Osteocyte (in vitro differentiated cells): ENCODE results near the gene EQTN. TPM values are rescaled to one million over a fixed set of nuclear protein-coding genes. Genes with fewer than 3 reads are reported as not detected.
"Not testable (repeated sequence)": the region's sequence is repeated elsewhere in the genome, so short reads cannot be mapped to it uniquely, and the experiment has no call there.

Source experiments
- DNase-seq: peaks from one replicate; pipeline ENCODE4 v3.0.0; 2021; ENCODE audit warnings: mixed read lengths; ENCODE audit not compliant: unreplicated experiment; ENCODE audit errors: extremely low spot score
- H3K27ac Mint-ChIP-seq: one replicate; pipeline ENCODE4 v1.8.0; 2021; ENCODE audit warnings: mild to moderate bottlenecking, mixed read lengths; ENCODE audit not compliant: unreplicated experiment
- H3K27me3 Mint-ChIP-seq: one replicate; pipeline ENCODE4 v1.8.0; 2021; ENCODE audit warnings: mixed read lengths; ENCODE audit not compliant: unreplicated experiment
- H3K36me3 Mint-ChIP-seq: one replicate; pipeline ENCODE4 v1.8.0; 2021; ENCODE audit warnings: mixed read lengths; ENCODE audit not compliant: unreplicated experiment
- H3K4me1 Mint-ChIP-seq: one replicate; pipeline ENCODE4 v1.8.0; 2021; ENCODE audit warnings: mixed read lengths; ENCODE audit not compliant: unreplicated experiment
- H3K4me3 Mint-ChIP-seq: one replicate; pipeline ENCODE4 v1.8.0; 2021; ENCODE audit warnings: mild to moderate bottlenecking, moderate library complexity, mixed read lengths; ENCODE audit not compliant: unreplicated experiment
- H3K9me3 Mint-ChIP-seq: one replicate; pipeline ENCODE4 v1.8.0; 2021; ENCODE audit warnings: mixed read lengths; ENCODE audit not compliant: unreplicated experiment
- CTCF ChIP-seq: fragments of 200-600 bp; sonication (generic); IDR thresholded peaks from 2 replicates; pipeline ENCODE4 v1.5.0; 2021; ENCODE audit warnings: antibody characterized with exemption, mild to moderate bottlenecking, moderate library complexity
- total RNA-seq: library from RNA; stranded (reverse); gene quantifications from 2 replicates; pipeline ENCODE4 v1.2.1, GENCODE V29; 2021

The EQTN gene
- total RNA-seq, 1 donor from 2014 or later = not detected

GRCh38 chr9:27260789-27261516, 36.0 kb downstream of the EQTN start:
- Mint-ChIP-seq H3K9me3 (no peaks in the 10 kb centered on the region), H3K27me3 (peaks cover 22% of the 10 kb centered on the region), H3K4me3 (no peak overlapping the region), H3K4me1 (no peaks in the 10 kb centered on the region), H3K36me3 (no peaks in the 10 kb centered on the region), H3K27ac (no peak overlapping the region)
- no peak for TF ChIP-seq CTCF
- DNase-seq = no peak

DNA sequence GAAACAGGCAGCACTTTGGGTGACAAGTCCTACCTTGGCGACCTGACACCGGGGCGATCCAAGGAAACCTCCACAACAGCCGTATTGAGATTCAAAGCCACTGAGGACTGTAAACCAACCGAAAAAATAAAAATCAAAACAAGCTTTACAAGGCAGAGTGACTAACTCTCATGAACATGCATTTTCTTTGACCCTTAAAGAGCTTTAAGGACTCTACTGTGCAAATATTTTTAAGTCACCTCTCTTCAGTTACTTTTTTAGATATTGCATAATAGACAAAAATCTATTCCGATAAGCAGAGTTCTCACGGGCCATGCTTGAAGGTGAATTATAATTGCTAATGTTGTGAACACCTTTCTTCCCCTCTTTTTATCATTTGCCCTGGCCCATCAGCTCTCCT, 38.3 kb downstream of the EQTN start:
- no peaks in the 10 kb centered on the region for H3K4me1 Mint-ChIP-seq
- H3K9me3 Mint-ChIP-seq = peaks cover 8% of the 10 kb centered on the region
- peaks cover 36% of the 10 kb centered on the region for H3K27me3 Mint-ChIP-seq
- no peaks in the 10 kb centered on the region for H3K36me3 Mint-ChIP-seq
- H3K27ac Mint-ChIP-seq = no peak overlapping the region
- no peak for TF ChIP-seq CTCF
- no peak overlapping the region for H3K4me3 Mint-ChIP-seq
- DNase-seq = no peak

GRCh38 chr9:27248702-27249101, 48.2 kb downstream of the EQTN start:
- Mint-ChIP-seq H3K4me1 (peaks cover 13% of the 10 kb centered on the region), H3K4me3 (no peak overlapping the region), H3K27me3 (peaks cover 13% of the 10 kb centered on the region), H3K36me3 (no peaks in the 10 kb centered on the region), H3K27ac (no peak overlapping the region), H3K9me3 (no peaks in the 10 kb centered on the region)
- no peak for DNase-seq
- no peak for TF ChIP-seq CTCF

- no peak overlapping the region for H3K27ac Mint-ChIP-seq
- H3K4me1 Mint-ChIP-seq = peaks cover 13% of the 10 kb centered on the region
- no peaks in the 10 kb centered on the region for H3K9me3 Mint-ChIP-seq
- H3K36me3 Mint-ChIP-seq = no peaks in the 10 kb centered on the region
- peaks cover 6% of the 10 kb centered on the region for H3K27me3 Mint-ChIP-seq
- TF ChIP-seq CTCF = peak; percentile 68
- no peak overlapping the region for H3K4me3 Mint-ChIP-seq
- DNase-seq = no peak
Observed at GRCh38 chr9:27247756-27248155, 49.2 kb downstream of the EQTN start.

- H3K27ac Mint-ChIP-seq, DNase-seq, H3K4me3 Mint-ChIP-seq, H3K4me1 Mint-ChIP-seq, H3K36me3 Mint-ChIP-seq: not testable (repeated sequence)
- peaks cover 29% of the 10 kb centered on the region for H3K27me3 Mint-ChIP-seq
- H3K9me3 Mint-ChIP-seq = peaks cover 41% of the 10 kb centered on the region
Observed at GRCh38 chr9:27239648-27240047, 57.3 kb downstream of the EQTN start.

Other genes starting within 250 kb of the EQTN start
- 1.3 and 1.6 TPM in 2 replicates for gene TEK, start 187.9 kb downstream of the EQTN start, total RNA-seq
- gene IFNK, start 227.1 kb upstream of the EQTN start, total RNA-seq = not detected in 2 replicates
- 7.5 and 7.6 TPM in 2 replicates for gene MOB3B, start 232.7 kb upstream of the EQTN start, total RNA-seq